Right atrium auricular region (tissue), 2 donors: Measurements from ENCODE around the gene PEX7. TPM values are rescaled to one million over a fixed set of nuclear protein-coding genes. Genes with fewer than 3 reads are reported as not detected.

Source experiments
- DNase-seq: peaks from one replicate; pipeline ENCODE4 v3.0.0-alpha.2; 2019; ENCODE audit warnings: low spot score
- H3K27ac ChIP-seq, 2 donors: fragments of 200-600 bp; sonication (generic); 1 replicate in 1 of 2; 2 replicates in 1 of 2; pipeline ENCODE4 v1.5.1; 2016 to 2019
- H3K27me3 ChIP-seq, 2 donors: fragments of 200-600 bp; sonication (generic); one replicate each; pipeline versions ENCODE4 v1.5.1 to v1.6.0; 2017 to 2019
- H3K36me3 ChIP-seq: fragments of 200-600 bp; sonication (generic); one replicate; pipeline ENCODE4 v1.5.1; 2016
- H3K4me1 ChIP-seq, 2 donors: fragments of 200-600 bp; sonication (generic); one replicate each; pipeline versions ENCODE4 v1.5.1 to v1.6.0; 2017 to 2019
- H3K4me3 ChIP-seq, 2 donors: fragments of 200-600 bp; sonication (generic); 1 replicate in 1 of 2; 2 replicates in 1 of 2; pipeline ENCODE4 v1.5.1; 2017 to 2019; ENCODE audit warnings: mild to moderate bottlenecking in 1 of 2, moderate library complexity in 1 of 2
- H3K9me3 ChIP-seq, 2 donors: fragments of 200-600 bp; sonication (generic); one replicate each; pipeline ENCODE4 v1.5.1; 2019
- CTCF ChIP-seq, 2 donors: fragments of 200-600 bp; sonication (generic); IDR thresholded peaks; one replicate each; pipeline ENCODE4 v1.5.1; 2019; ENCODE audit warnings: antibody characterized with exemption in 2 of 2
- total RNA-seq, 2 donors: library from RNA; depleted of rRNA; stranded (reverse); fragments of >200 nt; gene quantifications; one replicate each; pipeline ENCODE4 v1.1.0, GENCODE V29; 2016

PEX7 gene
- total RNA-seq, 2 donors from 2014 or later: 7.2 to 14.5 TPM

GRCh38 chr6:136963259-136963658 lies 140.9 kb downstream of the PEX7 start:
- Histone ChIP-seq H3K4me1 (peaks cover 0 to 26% of the 10 kb centered on the region in 2 donors), H3K27me3 (no peaks in the 10 kb centered on the region), H3K4me3 (no peak overlapping the region), H3K9me3 (no peaks in the 10 kb centered on the region), H3K36me3 (no peaks in the 10 kb centered on the region), H3K27ac (peak overlapping the region; percentile 54 to 55)
- TF ChIP-seq CTCF (IDR thresholded peaks at IDR 0.05): no peak
- no peak for DNase-seq

Other genes with a start within 250 kb of the PEX7 start
- 10 to 100 TPM in 1 of 2 donors, 1 to 10 TPM in 1; 6.7 to 11.9 TPM for gene MAP3K5, start 30.1 kb upstream of the PEX7 start, total RNA-seq
- not detected for gene SLC35D3, start 99.7 kb downstream of the PEX7 start, total RNA-seq
- 1 to 10 TPM in 1 of 2 donors, under 1 TPM in 1; 0.12 to 5.0 TPM for gene IL20RA, start 222.4 kb downstream of the PEX7 start, total RNA-seq